Stimulated activated CD4-positive, alpha-beta T cell treated with anti-CD3 and anti-CD28 coated beads, TNF-alpha, amount 100 ng/mL, for 4 hours (primary cell): ENCODE results near the gene ITPA.

ENCODE experiments used
- DNase-seq, 3 experiments: peaks; one replicate each; pipeline ENCODE4 v3.0.0-alpha.2; 2020; ENCODE audit warnings: low read depth in 3 of 3

The ITPA gene

DNA sequence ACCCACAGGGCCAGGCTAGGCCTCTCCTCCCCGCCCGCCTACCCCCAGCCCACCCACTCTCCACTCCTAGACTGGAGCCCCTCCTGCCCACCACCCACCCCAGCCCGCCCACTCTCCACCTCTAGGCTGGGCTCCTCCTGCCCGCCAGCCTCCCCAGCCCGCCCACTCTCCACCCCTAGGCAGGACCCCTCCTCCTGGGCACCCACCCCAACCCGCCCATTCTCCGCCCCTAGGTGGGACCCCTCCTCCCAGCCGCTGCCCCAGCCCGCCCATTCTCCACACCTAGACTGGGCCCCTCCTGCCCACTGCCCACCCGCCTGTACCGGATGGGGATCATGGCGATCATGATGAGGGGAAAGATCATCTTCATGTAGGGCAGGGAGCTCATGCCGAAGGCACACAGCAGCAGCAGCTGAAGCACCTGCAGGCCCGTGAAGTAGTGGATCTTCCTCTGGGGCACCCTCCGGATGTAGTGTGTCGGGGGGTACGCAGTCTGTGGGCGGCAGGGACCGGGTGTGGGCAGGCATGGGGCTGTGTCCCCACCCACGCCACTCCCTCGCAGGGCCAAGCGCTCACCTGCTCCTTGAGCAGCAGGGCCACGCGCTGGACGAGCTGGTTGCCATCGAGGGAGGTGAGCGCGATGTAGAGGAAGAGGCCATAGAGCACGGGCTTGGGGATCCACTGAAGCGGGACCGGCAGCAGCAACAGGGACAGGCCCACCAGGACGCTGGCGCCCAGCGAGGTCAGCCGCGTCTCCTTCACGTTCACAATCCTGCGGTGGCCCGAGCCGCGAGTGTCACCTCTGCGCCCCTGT, 18.8 kb downstream of the ITPA start:
- no peak for DNase-seq

DNA sequence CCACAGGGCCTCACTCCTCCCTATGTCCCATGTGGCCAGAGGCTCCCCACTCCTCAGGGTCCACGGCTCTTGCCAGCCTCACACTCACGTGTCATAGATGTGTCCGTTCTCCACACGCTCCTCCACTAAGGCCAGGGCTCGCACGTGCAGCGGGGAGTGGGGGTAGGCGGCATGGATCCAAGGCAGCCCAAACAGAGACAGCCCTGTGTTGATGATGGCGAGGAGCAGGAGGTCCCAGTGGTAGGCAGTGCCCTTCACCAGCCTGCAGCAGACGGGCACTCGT, 19.4 kb downstream of the ITPA start:
- no peak for DNase-seq

DNA sequence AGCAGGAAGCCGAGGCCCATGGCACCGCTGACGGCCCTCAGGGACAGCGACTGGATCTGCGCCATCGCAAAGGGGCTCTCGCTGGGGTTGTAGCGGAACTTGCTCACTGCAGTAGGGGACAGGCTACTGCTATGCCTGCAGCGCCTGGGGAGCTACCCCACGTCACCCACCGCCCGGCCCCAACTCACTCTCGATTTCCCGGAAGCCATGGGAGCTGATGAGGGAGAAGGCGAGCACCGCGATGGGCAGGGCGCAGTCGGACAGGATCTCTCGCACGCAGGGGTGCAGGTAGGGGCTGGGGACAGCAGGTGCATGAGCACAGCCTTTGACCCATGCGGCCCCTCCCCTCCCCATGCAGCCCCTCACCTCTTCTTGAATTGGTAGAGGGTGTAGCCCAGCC, 19.9 kb downstream of the ITPA start:
- DNase-seq, result no peak

DNA sequence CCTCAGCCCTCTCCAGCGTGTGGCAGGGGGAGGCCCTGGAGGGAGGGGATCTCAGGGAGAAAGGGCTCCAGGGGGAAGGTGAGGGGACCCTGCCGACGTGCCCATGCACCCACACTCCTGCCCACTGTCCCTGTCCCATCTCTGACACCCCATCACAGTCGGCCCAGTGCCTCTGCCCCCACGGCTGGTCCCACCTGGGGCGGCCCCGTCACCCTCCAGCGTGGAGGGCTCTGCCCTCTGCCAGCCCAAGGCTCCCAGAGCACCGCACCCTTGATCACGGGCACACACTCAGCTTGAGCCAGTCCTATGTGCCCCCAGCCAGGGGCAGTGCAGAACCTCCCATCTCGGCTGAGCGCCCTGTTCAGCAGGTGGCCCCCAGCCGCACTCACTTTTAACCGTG, 20.5 kb downstream of the ITPA start:
- DNase-seq, result no peak

DNA sequence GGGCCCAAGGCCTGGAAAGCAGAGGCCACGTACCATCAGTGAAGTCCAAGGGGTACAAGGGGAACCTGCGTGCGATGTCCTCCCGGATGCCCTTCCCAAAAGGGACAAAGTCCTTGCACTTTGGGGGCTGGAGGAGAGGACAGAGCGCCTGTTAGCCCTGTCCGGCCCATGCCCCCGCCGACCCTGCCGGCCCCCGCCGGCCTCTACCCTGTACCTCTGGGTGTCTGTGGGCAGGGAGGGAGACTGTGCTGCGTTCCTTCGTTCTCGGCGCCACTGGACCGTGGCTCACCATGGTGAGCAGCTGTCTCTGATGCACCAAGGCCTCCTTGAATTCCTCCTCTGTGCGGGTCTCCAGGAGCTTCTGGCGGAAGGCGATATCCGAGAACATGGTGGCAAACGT, 21.8 kb downstream of the ITPA start:
- DNase-seq, result no peak

DNA sequence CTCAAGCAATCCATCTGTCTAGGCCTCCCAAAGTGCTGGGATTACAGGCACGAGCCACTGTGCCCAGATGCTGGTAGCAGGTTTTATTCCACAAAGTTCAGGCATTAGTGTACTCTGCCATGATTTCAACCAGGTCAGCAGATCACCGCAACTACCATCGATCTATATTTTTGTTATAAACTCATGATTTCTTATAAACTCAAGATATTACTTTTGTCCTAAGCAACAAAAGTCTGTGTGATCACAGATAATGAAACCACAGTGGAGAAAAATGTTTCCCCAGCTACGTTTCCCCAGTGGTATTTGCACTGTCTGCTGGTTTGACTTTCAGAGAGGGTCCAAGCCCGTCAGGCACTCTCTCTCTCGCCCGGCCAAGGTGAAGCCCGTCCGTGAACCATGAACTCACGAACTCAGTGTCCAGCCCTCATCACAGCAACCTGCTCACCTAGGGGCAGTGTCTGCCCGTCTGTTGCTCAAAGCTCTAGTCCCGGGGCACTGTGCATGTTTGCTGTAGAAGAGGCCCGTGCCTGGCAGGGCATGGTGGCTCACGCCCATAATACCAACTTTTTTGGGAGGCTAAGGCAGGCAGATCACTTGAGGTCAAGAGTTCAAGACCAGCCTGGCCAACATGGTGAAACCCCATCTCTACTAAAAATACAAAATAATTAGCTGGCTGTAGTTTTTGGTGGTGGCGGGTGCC, 22.7 kb downstream of the ITPA start:
- no peak for DNase-seq

DNA sequence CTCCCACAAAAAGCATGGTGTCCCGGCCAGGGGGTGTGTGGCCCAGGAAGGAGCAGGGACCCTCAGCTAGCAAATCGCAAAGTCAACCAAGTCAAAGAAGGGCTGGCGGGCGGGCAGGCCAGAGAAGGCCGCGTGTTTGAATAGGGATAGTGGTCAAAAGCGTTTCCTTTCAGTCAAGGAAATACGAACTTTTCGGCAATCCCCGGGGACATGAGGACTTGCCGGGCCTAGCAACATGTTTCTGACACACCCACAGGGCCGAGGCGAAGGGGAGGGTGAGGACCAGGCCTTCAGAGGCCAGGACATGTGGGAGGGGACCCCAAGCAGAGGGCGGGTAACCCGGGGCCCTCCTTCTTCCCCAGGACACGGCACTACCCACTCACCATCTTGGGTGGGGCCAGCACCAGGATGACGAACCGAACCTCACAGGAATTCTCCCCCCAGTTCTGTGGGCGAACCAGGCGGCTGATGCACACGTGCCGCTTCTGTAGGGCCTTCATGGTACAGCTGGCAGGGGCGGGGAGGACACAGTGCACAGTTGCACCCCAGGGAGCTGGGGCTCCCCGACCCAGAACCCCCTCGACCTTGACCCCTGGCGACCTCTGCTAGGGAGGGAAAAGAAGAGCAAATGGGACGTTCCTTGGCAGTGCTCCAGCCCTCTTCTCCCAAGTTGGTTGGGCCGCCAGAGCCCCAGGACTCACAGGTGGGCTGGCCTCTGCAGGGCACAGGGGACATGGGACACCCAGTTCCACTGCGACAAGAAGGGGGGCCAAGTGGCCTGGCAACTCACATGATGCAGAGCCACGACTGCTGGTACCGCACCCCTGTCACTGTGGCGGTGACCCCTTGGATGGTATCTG, 24.1 kb downstream of the ITPA start:
- no peak for DNase-seq

DNA sequence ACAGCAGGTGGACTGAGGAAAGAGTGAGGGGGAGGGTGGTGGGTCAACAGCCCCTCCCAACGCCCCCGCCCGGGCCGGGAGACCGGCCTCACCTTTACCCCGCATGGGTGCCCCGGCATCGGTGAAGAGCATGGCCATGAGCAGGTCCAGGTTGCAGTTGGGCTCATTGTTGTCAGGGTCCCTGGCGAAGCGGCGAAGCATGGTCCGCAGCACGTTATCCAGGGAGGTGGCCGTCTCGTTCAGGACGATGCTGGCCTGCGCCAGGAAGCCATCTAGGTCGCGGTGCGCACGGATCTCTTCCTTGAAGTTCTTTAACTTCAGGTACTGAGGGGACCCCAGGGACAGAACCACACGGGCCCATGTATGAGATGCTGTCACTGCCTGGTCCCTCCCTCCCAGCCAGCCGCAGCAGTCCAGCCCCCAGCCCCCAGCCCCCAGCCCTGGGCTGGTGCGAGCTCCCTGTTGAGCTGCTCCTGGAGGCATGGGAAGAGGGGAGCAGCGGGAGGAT, 24.7 kb downstream of the ITPA start:
- DNase-seq, result no peak

DNA sequence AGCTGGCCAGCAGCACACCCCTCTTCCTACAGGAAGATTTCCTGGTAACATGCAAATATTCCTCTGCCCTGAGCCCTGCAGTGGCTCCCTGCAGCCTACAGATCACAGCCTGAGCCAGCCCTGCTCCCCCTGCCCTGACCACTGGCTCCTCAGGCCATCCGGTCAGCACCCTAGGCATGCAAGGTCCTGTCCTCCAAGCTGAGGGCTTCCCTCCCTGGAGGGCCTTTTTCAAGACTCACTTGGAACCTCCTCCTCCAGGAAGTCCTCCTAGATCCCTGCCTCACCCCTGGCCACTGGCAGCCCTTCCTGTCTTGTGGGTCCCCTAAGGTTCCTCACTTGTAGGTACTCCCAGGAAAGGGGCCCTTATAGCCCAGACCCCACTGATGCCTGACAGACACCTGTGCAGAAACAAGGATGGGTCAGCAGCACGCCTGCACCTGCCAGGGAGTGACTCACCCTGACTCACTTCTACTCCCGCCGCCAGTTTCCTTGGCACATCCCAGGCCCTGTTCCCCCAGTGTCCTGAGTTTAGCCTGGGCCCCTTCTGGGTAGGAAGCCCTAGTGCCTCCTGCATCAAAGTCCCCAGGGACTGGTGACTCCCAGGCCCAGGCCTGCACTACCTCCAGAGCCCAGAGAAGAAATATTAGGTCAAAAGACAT, 26.5 kb downstream of the ITPA start:
- DNase-seq, result no peak

DNA sequence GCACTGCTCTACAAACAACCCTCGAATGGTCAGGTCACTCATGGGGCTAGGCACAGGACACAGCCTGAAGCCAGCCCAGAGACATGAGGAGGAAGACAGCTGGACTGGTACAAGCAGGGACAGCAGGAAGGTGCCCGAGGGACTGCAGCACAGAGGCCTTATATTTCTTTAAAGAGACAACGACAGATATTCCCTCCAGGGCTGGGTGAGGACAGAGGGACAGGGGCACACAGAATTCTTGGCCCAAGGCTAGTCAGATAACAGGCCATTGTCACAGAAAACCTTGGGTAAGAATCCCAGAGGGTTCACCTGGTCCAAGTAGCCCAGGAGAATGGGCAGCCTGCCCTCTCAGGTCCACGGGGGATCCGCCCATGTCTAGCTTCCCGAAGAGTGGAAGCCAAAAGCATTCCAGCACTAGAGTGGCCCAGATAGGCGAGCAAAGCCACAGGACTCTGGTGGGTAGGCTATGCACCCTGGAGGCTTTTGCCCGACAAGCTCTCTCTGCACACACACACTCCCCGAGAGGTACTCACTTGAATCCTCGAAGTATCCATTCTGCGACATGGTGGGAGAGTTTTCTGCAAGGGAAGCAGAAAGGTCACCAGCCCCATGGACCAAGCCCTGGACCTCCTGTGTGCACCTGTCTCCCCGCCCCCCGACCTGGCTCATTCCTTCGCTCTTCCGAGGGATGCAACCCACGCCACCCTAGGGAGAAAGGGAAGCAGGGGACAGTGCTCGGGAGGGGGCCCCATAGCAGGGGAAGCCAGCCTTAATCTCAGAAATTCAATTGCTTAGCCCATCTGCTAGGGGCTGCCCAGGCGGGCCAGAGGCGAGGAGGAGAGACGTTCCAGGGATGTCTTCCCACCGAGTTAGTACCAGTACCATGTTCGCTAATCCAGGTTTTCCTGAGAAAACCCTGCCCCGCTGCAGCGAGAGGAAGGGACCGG, 28.0 kb downstream of the ITPA start:
- no peak for DNase-seq

DNA sequence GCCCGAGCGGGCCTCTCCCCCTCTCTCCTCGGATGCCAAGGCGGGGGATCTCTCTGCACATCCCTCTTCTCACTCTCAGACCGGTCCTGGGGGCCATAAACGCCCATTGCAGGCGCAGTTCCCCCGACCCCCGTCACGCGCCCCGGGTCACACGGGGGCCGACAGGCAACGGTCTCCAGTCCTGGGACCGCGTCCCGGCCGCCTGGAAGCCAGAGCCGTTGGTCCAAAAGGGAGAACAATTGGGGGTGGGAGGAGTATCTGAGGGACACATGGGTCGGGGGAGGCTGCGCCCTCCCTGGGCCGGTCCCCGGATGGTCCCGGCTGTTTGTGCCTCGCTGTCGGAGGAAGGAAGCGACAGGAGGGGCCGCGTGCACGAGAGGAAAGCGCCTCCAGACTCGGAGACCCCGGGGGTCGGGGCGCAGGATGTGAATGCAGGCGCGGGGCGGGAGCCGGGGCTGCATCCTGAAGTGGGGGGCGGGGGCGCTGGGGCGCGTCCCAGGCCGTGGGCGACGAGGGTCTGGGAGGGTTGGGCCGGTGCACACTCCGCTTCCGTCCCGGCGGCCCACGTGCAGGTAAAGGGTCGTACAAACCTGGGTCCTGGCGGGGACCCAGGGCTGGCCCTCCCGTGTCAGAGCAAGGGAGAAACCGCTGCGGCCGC, 28.8 kb downstream of the ITPA start:
- DNase-seq, result no peak

DNA sequence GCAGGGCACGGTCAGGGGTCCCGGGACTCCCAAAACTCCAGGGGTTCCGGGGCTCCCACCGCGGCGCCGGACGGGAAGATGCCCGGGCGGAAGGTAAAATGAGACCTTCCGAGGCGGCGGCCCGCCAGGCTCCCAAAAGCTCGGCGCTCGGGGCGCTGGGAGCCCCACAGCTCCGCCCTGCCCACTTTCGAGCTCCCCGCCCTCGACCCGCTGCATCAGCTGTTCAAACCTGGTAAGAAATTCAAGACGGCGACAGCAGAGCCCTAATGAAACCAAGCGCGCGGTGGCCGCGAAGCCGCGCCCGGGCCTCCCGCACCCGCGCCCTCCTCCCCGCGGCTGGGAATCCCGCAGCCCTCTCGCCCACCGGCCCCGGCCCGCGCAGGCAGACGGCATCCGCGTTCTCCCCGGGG, 29.3 kb downstream of the ITPA start:
- DNase-seq, result peak in 1 of 3 experiments; percentile 18

DNA sequence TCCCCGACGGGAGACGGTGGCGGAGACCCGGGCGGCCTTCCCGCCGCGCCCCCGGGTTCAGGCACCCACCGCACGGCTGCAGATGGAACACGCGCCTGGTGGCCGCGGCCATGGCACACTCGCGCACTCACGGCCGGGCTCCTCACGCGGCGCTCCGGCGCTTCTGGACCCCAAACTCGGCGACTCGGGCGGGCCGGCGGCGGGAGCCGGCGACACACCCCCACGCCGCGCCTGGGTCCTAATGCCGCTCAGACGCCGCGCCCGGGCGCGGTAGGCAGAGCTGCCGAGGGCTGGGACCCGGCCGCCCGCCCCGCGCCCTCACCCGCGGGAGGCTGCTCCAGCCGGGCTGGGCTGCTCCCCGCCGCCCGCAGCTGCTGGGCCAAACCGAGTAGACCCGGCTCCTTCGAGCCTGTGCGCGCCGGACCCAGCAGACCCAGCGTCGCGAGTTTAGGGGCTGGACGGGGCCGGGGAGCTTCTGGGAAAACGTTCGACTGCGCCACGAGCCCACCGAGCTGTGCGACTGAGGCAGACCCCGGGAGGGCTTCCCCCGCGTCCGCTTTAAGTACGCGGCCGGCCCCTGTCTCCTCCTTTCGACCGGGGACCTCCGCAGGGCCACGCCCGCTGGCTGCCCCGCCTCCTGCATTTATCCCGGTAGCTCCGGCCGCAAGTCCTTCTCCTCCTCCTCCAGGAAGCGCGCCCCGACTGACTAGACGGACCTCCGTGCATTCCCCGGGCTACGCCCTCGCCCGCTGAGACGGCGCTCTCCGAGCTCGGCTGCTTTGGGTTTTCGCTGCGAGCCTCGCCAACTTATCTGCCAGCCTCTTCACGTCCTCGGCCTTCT, 29.9 kb downstream of the ITPA start, which contains the start of gene SLC4A11:
Gene SLC4A11, minus strand, starts transcription at position 165 of the 841 bp plus-strand sequence. Its CDS starts 53 bp downstream, at position 112.
- no peak for DNase-seq

DNA sequence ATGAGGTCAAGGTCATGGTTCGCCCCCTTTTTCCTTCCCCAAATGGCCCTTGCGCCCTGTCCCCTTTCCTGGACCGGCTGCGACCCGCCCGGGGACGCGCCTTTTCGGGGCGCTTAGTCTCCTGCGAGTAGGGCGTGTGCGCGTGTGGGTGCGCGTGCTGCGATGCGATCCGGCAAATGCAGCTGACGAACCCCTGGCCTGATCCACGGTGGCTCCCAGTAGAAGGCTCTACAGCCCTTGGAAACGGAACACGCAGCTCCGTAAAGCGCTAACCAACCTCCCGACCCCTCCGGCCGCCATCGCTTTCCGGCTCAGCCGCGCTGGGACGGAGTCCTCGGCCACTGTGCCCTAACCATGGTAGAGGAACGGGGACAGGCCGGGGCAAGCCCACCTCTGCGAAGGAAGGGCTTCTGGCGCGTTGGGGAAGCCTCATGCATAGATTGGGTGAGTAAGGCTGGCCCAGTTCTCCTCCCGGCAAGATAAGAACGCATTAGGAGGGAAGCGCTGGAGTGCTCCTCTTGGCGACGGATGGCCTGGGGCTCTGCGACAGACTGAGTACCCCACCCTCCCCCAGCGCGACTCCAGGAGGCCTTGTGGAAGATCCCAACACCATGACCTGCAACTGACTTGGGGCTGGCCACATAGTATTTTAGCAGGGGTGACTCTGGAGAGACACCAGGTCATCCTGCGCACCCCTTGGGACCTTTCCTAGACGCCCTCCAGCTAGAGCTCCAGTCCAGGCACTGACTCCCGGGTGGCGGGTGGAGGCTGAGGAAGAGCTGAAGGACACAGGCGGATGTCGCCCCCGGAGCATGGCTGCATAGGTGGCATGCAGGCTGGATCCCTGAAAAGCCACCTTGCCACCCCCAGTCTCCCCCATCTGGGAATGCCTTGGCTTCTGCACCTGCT, 30.8 kb downstream of the ITPA start:
- DNase-seq, result no peak

DNA sequence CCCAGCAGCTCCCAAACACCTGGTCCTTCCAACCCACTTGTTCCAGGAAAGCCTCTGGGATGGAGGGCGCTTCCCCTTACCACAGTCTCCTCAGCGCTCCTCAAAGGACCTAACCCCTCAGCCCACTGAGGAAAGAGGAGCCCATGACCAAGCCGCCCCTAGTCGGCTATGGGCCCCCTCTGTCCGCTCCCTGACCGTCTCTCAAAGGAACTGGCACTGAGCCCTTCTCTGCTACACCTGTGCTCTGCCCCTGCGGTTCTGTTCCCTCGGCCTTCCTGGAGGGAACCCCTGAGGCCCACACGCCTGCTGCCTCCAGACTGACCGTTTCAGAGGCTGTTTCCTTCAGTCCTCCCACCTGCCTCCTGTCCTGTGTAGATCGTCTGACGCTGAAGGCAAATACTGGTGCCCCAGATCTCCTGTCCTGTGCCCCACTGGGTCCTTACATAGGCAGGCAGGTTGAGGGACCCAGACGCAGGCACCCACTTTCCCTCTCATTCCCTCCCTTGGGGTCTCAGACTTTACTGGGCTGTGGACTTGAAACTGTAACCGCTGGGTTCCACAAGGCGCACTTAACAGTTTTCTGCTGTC, 31.6 kb downstream of the ITPA start:
- no peak for DNase-seq

DNA sequence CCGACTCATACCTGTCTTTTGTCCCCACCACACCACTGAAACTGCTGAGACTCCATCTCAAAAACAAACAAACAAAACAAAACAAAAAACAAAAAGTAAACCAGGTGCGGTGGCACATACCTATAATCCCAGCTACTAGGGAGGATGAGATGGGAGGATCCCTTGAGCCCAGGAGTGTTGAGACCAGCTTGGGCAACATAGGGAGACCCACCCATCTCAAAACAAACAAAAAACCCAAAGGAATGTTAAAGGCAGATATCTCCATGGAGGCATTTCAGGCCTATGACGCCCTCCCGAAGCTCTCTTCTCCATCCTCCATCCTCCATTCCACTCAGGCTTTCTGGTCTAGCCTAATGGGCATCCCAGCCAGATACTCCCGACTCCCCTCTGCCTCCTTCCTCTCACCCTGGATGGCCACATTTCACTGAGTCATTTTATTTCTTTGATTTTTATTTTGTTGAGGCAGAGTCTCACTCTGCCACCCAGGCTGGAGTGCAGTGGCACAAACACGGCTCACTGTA, 32.9 kb downstream of the ITPA start:
- no peak for DNase-seq

DNA sequence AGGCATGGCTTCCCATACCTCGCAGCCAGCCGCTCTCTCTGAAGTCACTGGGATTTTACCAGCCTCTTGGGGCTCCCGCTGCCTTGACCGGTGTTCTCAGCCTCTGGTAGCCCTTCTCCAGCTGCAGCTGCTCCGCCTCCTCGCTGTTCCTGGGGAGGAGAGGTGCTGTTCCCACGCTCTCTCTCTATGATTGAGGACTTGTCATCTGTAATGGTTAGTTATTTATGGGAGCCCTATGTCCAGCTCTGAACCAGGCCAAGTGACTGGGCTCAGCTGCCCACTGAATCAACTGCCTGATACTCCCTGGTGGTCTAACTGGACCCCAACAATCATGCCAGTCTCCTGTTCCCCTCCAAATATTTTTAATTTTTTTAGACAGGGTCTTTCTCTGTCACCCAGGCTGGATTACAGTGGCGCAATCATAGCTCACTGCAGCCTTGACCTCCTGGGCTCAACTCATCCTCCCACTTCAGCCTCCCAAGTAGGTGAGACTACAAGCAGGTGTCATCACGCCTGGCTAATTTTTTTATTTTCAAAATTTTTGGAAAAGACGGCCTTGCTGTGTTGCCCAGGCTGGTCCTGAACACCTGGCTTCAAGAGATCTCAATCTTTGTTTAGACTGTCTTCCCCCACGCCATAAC, 34.5 kb downstream of the ITPA start:
- no peak for DNase-seq
